H1 (cell line): Measurements from ENCODE around the gene LRRC46. TPM values are rescaled to one million over a fixed set of nuclear protein-coding genes. Genes with fewer than 3 reads are reported as not detected.

Experiments used
- PHF8 ChIP-seq: fragments of 200-600 bp; sonication (generic); conservative IDR thresholded peaks from 2 replicates; pipeline ENCODE4 v1.7.1; 2012; ENCODE audit warnings: low read depth, mild to moderate bottlenecking, inconsistent platforms, low read length, moderate library complexity
- SIN3A ChIP-seq, 2 experiments: IDR thresholded peaks in 1 of 2; conservative IDR thresholded peaks in 1 of 2; 2 replicates each; pipeline ENCODE4 v1.6.1; 2011 to 2012; ENCODE audit warnings: low read length in 2 of 2, improper control_type of control experiment in 1 of 2, low read depth in 1 of 2, mild to moderate bottlenecking in 1 of 2
- polyA plus RNA-seq, 7 experiments: library from polyadenylated mRNA; depleted of rRNA in 3 of 7; stranded (reverse) in 5 of 7; unstranded in 2 of 7; fragments of >200 nt in 5 of 7; fragments of 200-250 nt in 2 of 7; gene quantifications; 1 replicate in 5 of 7; 2 replicates in 1 of 7; 4 replicates in 1 of 7; pipeline versions ENCODE4 v1.2.1 to v1.2.3, GENCODE V29; 2011 to 2013; ENCODE audit warnings: missing spikeins in 2 of 7, mixed read lengths in 2 of 7
- total RNA-seq: library from RNA; stranded (reverse); fragmentation: NEBNext Ultra II Directional; extraction: Animal tissue kit (Norgen Biotek cat#: 25700); gene quantifications from 2 replicates; pipeline ENCODE4 v1.2.1, GENCODE V29; 2021

The LRRC46 gene
- total and polyA plus RNA-seq, 2 of the 8 experiments (the other 6 are each of a cell fraction or from before 2014, with no cell fraction given) = 0.18 TPM; not detected in 1

DNA sequence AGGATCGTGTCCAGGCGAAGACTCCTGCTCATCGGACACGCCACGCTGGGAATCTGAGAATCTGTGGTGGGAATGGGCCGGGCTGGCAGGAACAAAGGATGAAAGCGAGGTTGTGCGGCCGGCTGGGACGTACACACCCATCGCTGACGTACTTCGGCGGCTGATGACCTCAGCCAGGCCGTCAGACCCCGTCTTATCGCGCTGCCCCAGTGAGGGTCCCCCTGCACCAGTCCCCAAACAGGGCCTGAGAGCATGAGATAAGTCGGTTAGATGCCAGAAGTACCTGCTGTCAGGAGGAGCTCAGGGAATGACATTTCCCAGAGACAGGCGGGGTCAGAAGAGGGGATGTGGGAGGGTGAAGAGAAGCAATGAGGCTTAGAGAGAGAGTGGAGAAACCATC is 35.5 kb downstream of the LRRC46 start (continued):
- TF ChIP-seq SIN3A (conservative IDR thresholded peaks at IDR 0.05 in 1 of 2, IDR thresholded peaks at IDR 0.05 in 1 of 2; ENCODE audit: low read depth in 1 of 2, low read length in 2 of 2) = no peak
- TF ChIP-seq PHF8 = no peak
- TF ChIP-seq, all 59 proteins: peak for 0
